ENCODE results near the gene ECEL1. TPM values are rescaled to one million over a fixed set of nuclear protein-coding genes. Genes with fewer than 3 reads are reported as not detected.

Gene ECEL1
- total and polyA plus RNA-seq, 5 donors from 2014 or later, result not detected

- Histone ChIP-seq H3K27ac (ENCODE audit: insufficient read depth, low read length, poor library complexity, severe bottlenecking) (no peak overlapping the region), H3K4me3 (ENCODE audit: low read depth, low read length) (no peak overlapping the region), H3K9me3 (ENCODE audit: control insufficient read depth in 2 of 2, low read length in 2 of 2) (no peaks in the 10 kb centered on the region), H3K4me1 (ENCODE audit: control insufficient read depth, insufficient read depth, low read length, poor library complexity, severe bottlenecking) (peaks cover 22% of the 10 kb centered on the region), H3K27me3 (ENCODE audit: control insufficient read depth, insufficient read depth, low read length) (peaks cover 3% of the 10 kb centered on the region), H3K36me3 (ENCODE audit: control insufficient read depth, insufficient read depth, low read length) (no peaks in the 10 kb centered on the region)
- ATAC-seq (ENCODE audit: low read depth in 2 of 2) (no peak), DNase-seq (no peak)
- H3K27me3 Mint-ChIP-seq, result peaks cover 50% of the 10 kb centered on the region
- no peak overlapping the region for H3K27ac Mint-ChIP-seq
- no peak overlapping the region for H3K4me3 Mint-ChIP-seq
- peaks cover 0 to 2% (median 0%) of the 10 kb centered on the region in 7 donors for H3K9me3 Mint-ChIP-seq
- H3K4me1 Mint-ChIP-seq, result peaks cover 0 to 17% (median 2%) of the 10 kb centered on the region in 4 donors
- H3K36me3 Mint-ChIP-seq, result no peaks in the 10 kb centered on the region
These were observed 37.6 kb upstream of the ECEL1 start for GRCh38 chr2:232525199-232525598.

GRCh38 chr2:232524771-232525170 lies 37.1 kb upstream of the ECEL1 start:
- no peak overlapping the region for H3K27ac Mint-ChIP-seq

GRCh38 chr2:232523682-232524597 lies 36.3 kb upstream of the ECEL1 start:
- no peak overlapping the region for H3K27ac Mint-ChIP-seq
- H3K4me3 ChIP-seq (ENCODE audit: low read depth, low read length), result no peak overlapping the region
- H3K4me1 Mint-ChIP-seq, result peaks cover 0 to 16% (median 2%) of the 10 kb centered on the region in 4 donors
- peaks cover 3% of the 10 kb centered on the region for H3K27me3 ChIP-seq (ENCODE audit: control insufficient read depth, insufficient read depth, low read length)
- peaks cover 0 to 2% (median 0%) of the 10 kb centered on the region in 7 donors for H3K9me3 Mint-ChIP-seq
- peak overlapping the region in 1 of 4 donors; percentile 46 for H3K4me3 Mint-ChIP-seq
- peaks cover 22% of the 10 kb centered on the region for H3K4me1 ChIP-seq (ENCODE audit: control insufficient read depth, insufficient read depth, low read length, poor library complexity, severe bottlenecking)
- H3K36me3 ChIP-seq (ENCODE audit: control insufficient read depth, insufficient read depth, low read length), result no peaks in the 10 kb centered on the region
- H3K36me3 Mint-ChIP-seq, result no peaks in the 10 kb centered on the region
- H3K9me3 ChIP-seq (ENCODE audit: control insufficient read depth in 2 of 2, low read length in 2 of 2), result no peaks in the 10 kb centered on the region
- H3K27ac ChIP-seq (ENCODE audit: insufficient read depth, low read length, poor library complexity, severe bottlenecking), result no peak overlapping the region
- peaks cover 47% of the 10 kb centered on the region for H3K27me3 Mint-ChIP-seq
- DNase-seq (peak in 1 of 3 donors; percentile 41), ATAC-seq (ENCODE audit: low read depth in 2 of 2) (no peak)

More at GRCh38 chr2:232524771-232525170, 37.1 kb upstream of the ECEL1 start:
- Histone ChIP-seq H3K27ac (ENCODE audit: insufficient read depth, low read length, poor library complexity, severe bottlenecking) (no peak overlapping the region), H3K9me3 (ENCODE audit: control insufficient read depth in 2 of 2, low read length in 2 of 2) (no peaks in the 10 kb centered on the region), H3K36me3 (ENCODE audit: control insufficient read depth, insufficient read depth, low read length) (no peaks in the 10 kb centered on the region), H3K4me1 (ENCODE audit: control insufficient read depth, insufficient read depth, low read length, poor library complexity, severe bottlenecking) (peaks cover 22% of the 10 kb centered on the region), H3K27me3 (ENCODE audit: control insufficient read depth, insufficient read depth, low read length) (peaks cover 3% of the 10 kb centered on the region), H3K4me3 (ENCODE audit: low read depth, low read length) (no peak overlapping the region)
- DNase-seq (no peak), ATAC-seq (ENCODE audit: low read depth in 2 of 2) (no peak)
- no peaks in the 10 kb centered on the region for H3K36me3 Mint-ChIP-seq
- no peak overlapping the region for H3K4me3 Mint-ChIP-seq
- H3K9me3 Mint-ChIP-seq, result peaks cover 0 to 2% (median 0%) of the 10 kb centered on the region in 7 donors
- peaks cover 0 to 17% (median 2%) of the 10 kb centered on the region in 4 donors for H3K4me1 Mint-ChIP-seq
- H3K27me3 Mint-ChIP-seq, result peaks cover 50% of the 10 kb centered on the region

- Histone ChIP-seq H3K36me3 (ENCODE audit: control insufficient read depth, insufficient read depth, low read length) (no peaks in the 10 kb centered on the region), H3K27ac (ENCODE audit: insufficient read depth, low read length, poor library complexity, severe bottlenecking) (no peak overlapping the region), H3K27me3 (ENCODE audit: control insufficient read depth, insufficient read depth, low read length) (peaks cover 3% of the 10 kb centered on the region), H3K4me3 (ENCODE audit: low read depth, low read length) (no peak overlapping the region), H3K4me1 (ENCODE audit: control insufficient read depth, insufficient read depth, low read length, poor library complexity, severe bottlenecking) (peaks cover 22% of the 10 kb centered on the region), H3K9me3 (ENCODE audit: control insufficient read depth in 2 of 2, low read length in 2 of 2) (no peaks in the 10 kb centered on the region)
- Mint-ChIP-seq H3K4me3 (peak overlapping the region in 2 of 4 donors; percentile 29 to 67), H3K27me3 (peaks cover 42% of the 10 kb centered on the region), H3K36me3 (no peaks in the 10 kb centered on the region), H3K9me3 (peaks cover 0 to under 1% (median 0%) of the 10 kb centered on the region in 7 donors), H3K27ac (no peak overlapping the region), H3K4me1 (peaks cover 0 to 13% (median under 1%) of the 10 kb centered on the region in 4 donors)
- ATAC-seq (ENCODE audit: low read depth in 2 of 2) (no peak), DNase-seq (no peak)
These were observed 35.7 kb upstream of the ECEL1 start for GRCh38 chr2:232523402-232523681.

GRCh38 chr2:232522623-232523401 lies 35.2 kb upstream of the ECEL1 start:
- ATAC-seq (ENCODE audit: low read depth in 2 of 2) (no peak), DNase-seq (no peak)
- no peaks in the 10 kb centered on the region for H3K9me3 ChIP-seq (ENCODE audit: control insufficient read depth in 2 of 2, low read length in 2 of 2)
- Mint-ChIP-seq H3K36me3 (no peaks in the 10 kb centered on the region), H3K9me3 (no peaks in the 10 kb centered on the region), H3K27me3 (peaks cover 42% of the 10 kb centered on the region), H3K4me3 (peak overlapping the region in 3 of 4 donors; percentile 58 to 67 (median 61)), H3K4me1 (peaks cover 0 to 11% (median under 1%) of the 10 kb centered on the region in 4 donors), H3K27ac (no peak overlapping the region)
- no peak overlapping the region for H3K27ac ChIP-seq (ENCODE audit: insufficient read depth, low read length, poor library complexity, severe bottlenecking)
- peaks cover 22% of the 10 kb centered on the region for H3K4me1 ChIP-seq (ENCODE audit: control insufficient read depth, insufficient read depth, low read length, poor library complexity, severe bottlenecking)
- H3K4me3 ChIP-seq (ENCODE audit: low read depth, low read length), result no peak overlapping the region
- peaks cover 3% of the 10 kb centered on the region for H3K27me3 ChIP-seq (ENCODE audit: control insufficient read depth, insufficient read depth, low read length)
- H3K36me3 ChIP-seq (ENCODE audit: control insufficient read depth, insufficient read depth, low read length), result no peaks in the 10 kb centered on the region

GRCh38 chr2:232521959-232522622 lies 34.5 kb upstream of the ECEL1 start:
- Histone ChIP-seq H3K4me3 (ENCODE audit: low read depth, low read length) (no peak overlapping the region), H3K27me3 (ENCODE audit: control insufficient read depth, insufficient read depth, low read length) (peaks cover 3% of the 10 kb centered on the region), H3K9me3 (ENCODE audit: control insufficient read depth in 2 of 2, low read length in 2 of 2) (no peaks in the 10 kb centered on the region), H3K27ac (ENCODE audit: insufficient read depth, low read length, poor library complexity, severe bottlenecking) (no peak overlapping the region), H3K36me3 (ENCODE audit: control insufficient read depth, insufficient read depth, low read length) (no peaks in the 10 kb centered on the region), H3K4me1 (ENCODE audit: control insufficient read depth, insufficient read depth, low read length, poor library complexity, severe bottlenecking) (peaks cover 22% of the 10 kb centered on the region)
- Mint-ChIP-seq H3K27ac (no peak overlapping the region), H3K9me3 (no peaks in the 10 kb centered on the region), H3K27me3 (peaks cover 45% of the 10 kb centered on the region), H3K4me3 (no peak overlapping the region), H3K36me3 (no peaks in the 10 kb centered on the region), H3K4me1 (peaks cover 0 to 11% (median under 1%) of the 10 kb centered on the region in 4 donors)
- DNase-seq, result peak; percentile 47 to 62 (median 47)
- peak; percentile 53 to 55 for ATAC-seq (ENCODE audit: low read depth in 2 of 2)

- peak overlapping the region in 2 of 4 donors; percentile 1 to 38 for H3K4me3 Mint-ChIP-seq
- no peak overlapping the region for H3K27ac ChIP-seq (ENCODE audit: insufficient read depth, low read length, poor library complexity, severe bottlenecking)
- H3K9me3 Mint-ChIP-seq, result no peaks in the 10 kb centered on the region
- ATAC-seq (ENCODE audit: low read depth in 2 of 2), result no peak
- DNase-seq, result no peak
- peaks cover 3% of the 10 kb centered on the region for H3K27me3 ChIP-seq (ENCODE audit: control insufficient read depth, insufficient read depth, low read length)
- H3K36me3 ChIP-seq (ENCODE audit: control insufficient read depth, insufficient read depth, low read length), result no peaks in the 10 kb centered on the region
- no peak overlapping the region for H3K4me3 ChIP-seq (ENCODE audit: low read depth, low read length)
- H3K4me1 ChIP-seq (ENCODE audit: control insufficient read depth, insufficient read depth, low read length, poor library complexity, severe bottlenecking), result peaks cover 22% of the 10 kb centered on the region
- H3K9me3 ChIP-seq (ENCODE audit: control insufficient read depth in 2 of 2, low read length in 2 of 2), result no peaks in the 10 kb centered on the region
- H3K27me3 Mint-ChIP-seq, result peaks cover 44% of the 10 kb centered on the region
- H3K4me1 Mint-ChIP-seq, result peaks cover 0 to 11% (median under 1%) of the 10 kb centered on the region in 4 donors
- H3K27ac Mint-ChIP-seq, result no peak overlapping the region
- no peaks in the 10 kb centered on the region for H3K36me3 Mint-ChIP-seq
These were observed 33.5 kb upstream of the ECEL1 start for GRCh38 chr2:232521098-232521497.

Measured in CD4-positive, CD25-positive, alpha-beta regulatory T cell (primary cell).